GM12872 (cell line): ENCODE results near the gene CCDC88C.

Experiments
- CTCF ChIP-seq: IDR thresholded peaks from 3 replicates; pipeline ENCODE4 v1.5.1; 2011; ENCODE audit warnings: low read depth, mild to moderate bottlenecking, low read length, moderate library complexity; ENCODE audit not compliant: insufficient read depth

CCDC88C gene

GRCh38 chr14:91235841-91236240 is 181.8 kb downstream of the CCDC88C start:
- no peak for TF ChIP-seq CTCF

GRCh38 chr14:91234791-91235114 is 182.9 kb downstream of the CCDC88C start:
- no peak for TF ChIP-seq CTCF

GRCh38 chr14:91233936-91234790 is 183.5 kb downstream of the CCDC88C start:
- no peak for TF ChIP-seq CTCF

- TF ChIP-seq CTCF = no peak
Observed at GRCh38 chr14:91232603-91233002, 185.0 kb downstream of the CCDC88C start.

GRCh38 chr14:91232052-91232451 is 185.6 kb downstream of the CCDC88C start:
- no peak for TF ChIP-seq CTCF

GRCh38 chr14:91231446-91231845 is 186.2 kb downstream of the CCDC88C start:
- no peak for TF ChIP-seq CTCF

- no peak for TF ChIP-seq CTCF
Observed at GRCh38 chr14:91230397-91231035, 187.1 kb downstream of the CCDC88C start.
